NCI-H2081 (cell line): ENCODE measurements around the gene PRR14.
A peak's percentile ranks its signal among the peaks of the same experiment; 100 is the strongest.
"Not testable (repeated sequence)": the region's sequence is repeated elsewhere in the genome, so short reads cannot be mapped to it uniquely, and the experiment has no call there.

Experiments used
- DNase-seq, 2 experiments: peaks; one replicate each; lab custom pipeline; 2025; lab: John Stamatoyannopoulos, UW

The PRR14 gene

GRCh38 chr16:30692396-30693064 lies 41.8 kb downstream of the PRR14 start:
- no peak for DNase-seq

DNA sequence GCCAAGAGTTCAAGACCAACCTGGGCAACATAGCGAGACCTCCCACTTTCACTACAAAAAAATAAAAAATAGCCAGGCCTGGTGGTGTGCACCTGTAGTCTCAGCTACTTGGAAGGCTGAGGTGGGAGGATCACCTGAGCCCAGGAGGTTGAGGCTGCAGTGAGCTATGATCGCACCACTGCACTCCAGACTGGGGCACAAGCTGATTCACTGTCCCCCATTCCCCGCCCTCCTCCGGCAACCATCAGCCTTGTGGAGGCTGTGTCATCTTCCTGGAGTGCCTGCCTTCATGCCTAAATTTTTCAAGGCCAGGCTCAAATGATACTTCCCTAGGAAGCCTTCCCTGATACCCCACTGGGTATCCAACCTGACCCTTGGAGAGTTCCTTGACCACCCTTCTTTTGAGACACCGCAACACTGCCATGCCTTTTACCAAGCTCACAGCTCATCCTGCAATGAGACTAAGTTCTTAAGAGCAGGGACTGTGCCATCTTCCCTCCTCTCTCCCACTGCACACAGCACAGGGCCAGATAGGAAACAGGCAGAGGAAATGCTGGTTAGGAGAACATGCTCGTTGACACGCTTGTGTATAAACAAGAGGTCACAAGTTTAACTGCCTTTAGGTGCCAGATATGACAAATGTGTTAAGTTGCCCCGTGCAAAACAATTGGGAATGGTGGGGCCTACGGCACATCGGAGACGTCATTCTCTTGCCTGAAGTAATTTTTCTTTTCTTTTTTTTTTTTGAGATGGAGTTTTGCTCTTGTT lies 44.4 kb downstream of the PRR14 start:
- no peak for DNase-seq

DNA sequence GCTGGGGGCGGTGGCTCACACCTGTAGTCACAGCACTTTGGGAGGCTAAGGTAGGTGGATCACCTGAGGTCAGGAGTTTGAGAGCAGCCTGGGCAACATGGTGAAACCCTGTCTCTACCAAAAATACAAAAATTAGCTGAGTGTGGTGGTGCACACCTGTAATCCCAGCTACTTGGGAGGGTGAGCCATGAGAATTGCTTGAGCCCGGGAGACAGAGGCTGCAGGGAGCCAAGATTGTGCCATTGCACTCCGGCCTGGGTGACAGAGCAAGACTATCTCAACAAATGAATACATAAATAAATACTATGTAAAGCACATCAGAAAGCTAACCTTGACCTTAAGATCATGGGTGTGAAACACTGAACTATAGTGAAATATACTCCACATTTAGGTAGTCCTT lies 45.9 kb downstream of the PRR14 start:
- DNase-seq: not testable (repeated sequence)

DNA sequence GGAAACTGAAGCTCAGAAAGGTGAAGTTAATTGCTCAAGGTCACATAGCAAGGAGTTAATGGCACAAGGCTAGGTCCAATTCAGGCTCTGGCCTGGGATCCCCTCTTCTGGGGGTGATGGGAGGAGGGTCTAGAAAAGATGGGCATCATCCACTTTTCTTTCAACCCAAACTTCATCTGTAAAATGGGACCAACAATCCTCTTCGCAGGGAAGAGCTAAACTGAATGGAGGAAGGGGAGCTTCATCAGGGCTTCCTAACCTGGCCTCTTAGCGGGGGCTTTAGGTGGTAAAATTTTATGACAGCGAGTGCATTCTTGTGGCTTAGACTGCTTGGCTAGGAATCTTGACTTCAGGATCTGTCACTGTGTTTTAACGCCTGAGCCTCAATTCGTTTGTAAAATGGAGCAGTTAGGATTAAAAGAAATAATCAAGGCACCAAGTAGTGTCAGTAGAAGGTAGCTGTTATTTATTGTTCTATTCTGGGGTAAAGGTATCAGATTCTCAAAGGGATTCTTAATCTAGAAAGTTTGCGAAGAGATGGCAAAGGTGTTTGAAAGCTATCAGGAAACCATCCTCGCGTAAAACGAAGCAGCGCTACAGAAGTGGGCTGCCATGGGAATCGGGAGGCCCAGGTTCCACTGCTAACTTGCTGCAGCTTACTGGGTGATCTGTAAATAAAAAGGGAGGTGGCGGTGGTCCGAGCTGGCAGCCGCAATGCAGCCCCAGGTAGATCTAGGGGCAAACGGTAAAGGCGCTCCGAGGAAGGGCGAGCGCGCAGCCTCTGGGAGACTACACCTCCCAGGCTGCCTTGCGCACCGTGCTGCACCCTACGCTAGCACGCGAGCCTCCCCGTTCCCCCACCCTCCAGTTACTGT lies 46.7 kb downstream of the PRR14 start:
- DNase-seq: peak in 1 of 2 experiments; percentile 94

GRCh38 chr16:30698139-30698815 lies 47.5 kb downstream of the PRR14 start:
- DNase-seq: peak; percentile 86 to 91

GRCh38 chr16:30698816-30699614 lies 48.3 kb downstream of the PRR14 start, which contains the start of gene SRCAP:
Gene SRCAP, plus strand, starts transcription at chr16:30699171. Its CDS starts 1,654 bp downstream, at chr16:30700825.
- DNase-seq: peak; percentile 51 to 72

- no peak for DNase-seq
Measured at GRCh38 chr16:30699615-30700099, 48.9 kb downstream of the PRR14 start.

DNA sequence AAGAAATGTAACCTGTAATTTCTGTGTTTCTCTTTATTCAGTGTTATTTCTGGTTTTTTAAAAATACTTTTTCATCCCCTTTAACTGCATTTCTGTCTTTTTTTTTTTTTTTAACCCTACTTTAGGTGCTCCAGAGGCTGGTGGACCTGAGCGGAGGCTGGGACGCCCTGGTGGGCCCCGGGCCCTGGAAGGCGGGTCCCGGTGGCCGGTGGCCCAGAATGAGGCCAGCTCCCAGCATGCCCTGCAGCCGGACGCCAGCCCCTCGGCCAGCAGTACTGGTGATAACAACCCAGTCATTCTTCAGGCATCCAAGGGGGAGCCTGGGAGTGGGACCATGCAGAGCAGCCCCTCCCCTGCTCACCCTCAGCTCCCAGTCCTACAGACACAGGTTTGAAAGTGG lies 49.7 kb downstream of the PRR14 start:
- no peak for DNase-seq

GRCh38 chr16:30700971-30701370 lies 50.2 kb downstream of the PRR14 start:
- DNase-seq: no peak

DNA sequence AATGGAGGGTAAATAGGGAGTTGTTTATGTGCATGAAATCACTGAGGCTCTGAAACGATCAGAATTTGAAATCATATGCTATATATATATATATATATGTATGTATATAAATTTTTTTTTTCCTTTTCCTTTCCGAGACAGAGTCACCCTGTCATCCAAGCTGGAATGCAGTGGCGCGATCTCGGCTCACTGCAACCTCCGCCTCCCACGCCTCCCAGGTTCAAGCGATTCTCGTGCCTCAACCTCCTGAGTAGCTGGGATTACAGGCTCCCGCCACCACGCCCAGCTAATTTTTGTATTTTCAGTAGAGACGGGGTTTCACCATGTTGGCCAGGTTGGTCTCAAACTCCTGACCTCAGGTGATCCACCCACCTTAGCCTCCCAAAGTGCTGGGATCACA lies 52.3 kb downstream of the PRR14 start:
- not testable (repeated sequence) for DNase-seq

DNA sequence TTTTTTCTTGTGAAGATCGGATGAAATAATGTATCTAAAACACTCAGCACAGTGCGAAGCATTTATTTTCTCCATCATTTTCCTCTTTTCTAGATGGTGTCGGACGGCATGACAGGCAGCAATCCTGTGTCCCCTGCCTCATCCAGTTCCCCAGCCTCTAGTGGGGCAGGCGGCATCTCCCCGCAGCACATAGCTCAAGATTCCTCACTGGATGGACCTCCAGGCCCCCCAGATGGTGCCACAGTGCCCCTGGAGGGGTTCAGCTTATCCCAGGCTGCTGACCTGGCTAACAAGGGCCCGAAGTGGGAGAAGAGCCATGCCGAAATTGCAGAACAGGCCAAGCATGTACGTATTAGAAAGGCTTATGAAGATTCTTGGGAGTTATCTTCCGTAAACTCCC lies 53.2 kb downstream of the PRR14 start:
- DNase-seq: no peak
